H1 (cell line): ENCODE measurements around the gene SLC13A5. TPM values are rescaled to one million over a fixed set of nuclear protein-coding genes. Genes with fewer than 3 reads are reported as not detected.

Experiments used
- CTCF ChIA-PET: fragments of 300-600 bp; sonication (Branson Sonifier 250); formaldehyde crosslinking; loops from one replicate; lab custom pipeline; 2021; ENCODE audit not compliant: partially characterized antibody; lab: Charles Lee
- POLR2A ChIA-PET: fragments of 300-600 bp; sonication (Branson Sonifier 250); formaldehyde crosslinking; loops from one replicate; lab custom pipeline; 2021; ENCODE audit warnings: inconsistent platforms; ENCODE audit not compliant: partially characterized antibody; lab: Charles Lee
- DNase-seq, 2 experiments: peaks; one replicate each; pipeline versions ENCODE4 v3.0.0 to v3.0.0-alpha.2; 2010 to 2022; ENCODE audit warnings: low spot score in 2 of 2, low read depth in 1 of 2, mixed read lengths in 1 of 2
- FAIRE-seq: peaks from 2 replicates; lab custom pipeline; 2011; peaks lifted over from hg19 to GRCh38; lab: Jason Lieb, UNC
- H2AFZ ChIP-seq: 2 replicates; pipeline ENCODE4 v1.8.1; 2012; ENCODE audit warnings: low read length, inconsistent platforms
- H2AK5ac ChIP-seq: 2 replicates; pipeline ENCODE4 v1.6.1; 2013; ENCODE audit warnings: low read depth, low read length
- H2BK120ac ChIP-seq: replicated peaks from 2 replicates; pipeline ENCODE3; 2013; ENCODE audit warnings: low read depth, low read length, inconsistent platforms
- H2BK12ac ChIP-seq: 2 replicates; pipeline ENCODE4 v1.6.1; 2013; ENCODE audit warnings: low read depth, low read length
- H2BK15ac ChIP-seq: 2 replicates; pipeline ENCODE4 v1.6.1; 2013; ENCODE audit warnings: low read length
- H2BK20ac ChIP-seq: 2 replicates; pipeline ENCODE4 v1.6.1; 2013; ENCODE audit warnings: low read length
- H2BK5ac ChIP-seq: 2 replicates; pipeline ENCODE4 v1.6.1; 2013; ENCODE audit warnings: low read depth, low read length
- H3K14ac ChIP-seq: 2 replicates; pipeline ENCODE4 v1.6.1; 2013; ENCODE audit warnings: inconsistent platforms; ENCODE audit not compliant: insufficient read length
- H3K18ac ChIP-seq: 2 replicates; pipeline ENCODE4 v1.6.1; 2013; ENCODE audit warnings: low read length; ENCODE audit errors: extremely low read depth
- H3K23ac ChIP-seq: 2 replicates; pipeline ENCODE4 v1.6.1; 2013; ENCODE audit warnings: inconsistent platforms; ENCODE audit not compliant: insufficient read length
- H3K23me2 ChIP-seq: 2 replicates; pipeline ENCODE4 v1.6.1; 2013; ENCODE audit warnings: low read depth, low read length
- H3K27ac ChIP-seq: 2 replicates; pipeline ENCODE4 v1.6.1; 2011; ENCODE audit warnings: low read depth, low read length, inconsistent platforms
- H3K27me3 ChIP-seq, 4 experiments: replicated peaks in 1 of 4; 1 replicate in 1 of 4; 2 replicates in 3 of 4; pipeline versions ENCODE4 v1.6.1 to v1.8.1; 2011 to 2013; ENCODE audit warnings: low read length in 3 of 4, mild to moderate bottlenecking in 3 of 4, inconsistent platforms in 2 of 4, mixed read lengths in 2 of 4, moderate library complexity in 1 of 4; ENCODE audit not compliant: control insufficient read depth in 3 of 4, insufficient read depth in 3 of 4; ENCODE audit errors: extremely low read depth in 1 of 4
- H3K36me3 ChIP-seq, 4 experiments: 2 replicates each; pipeline versions ENCODE4 v1.6.1 to v1.8.1; 2011 to 2013; ENCODE audit warnings: mild to moderate bottlenecking in 4 of 4, low read length in 3 of 4, moderate library complexity in 2 of 4, control low read depth in 1 of 4, inconsistent platforms in 1 of 4; ENCODE audit not compliant: insufficient read depth in 4 of 4, control insufficient read depth in 2 of 4
- H3K4ac ChIP-seq: replicated peaks from 2 replicates; pipeline ENCODE3; 2013; ENCODE audit warnings: low read length, low read depth, mixed read lengths, inconsistent platforms; ENCODE audit not compliant: insufficient read length
- H3K4me1 ChIP-seq, 4 experiments: replicated peaks in 1 of 4; 1 replicate in 1 of 4; 2 replicates in 3 of 4; pipeline versions ENCODE4 v1.6.1 to v1.8.1; 2011 to 2013; ENCODE audit warnings: low read length in 3 of 4, inconsistent platforms in 2 of 4, mixed read lengths in 1 of 4; ENCODE audit not compliant: insufficient read depth in 4 of 4, control insufficient read depth in 3 of 4
- H3K4me2 ChIP-seq, 2 experiments: 2 replicates each; pipeline versions ENCODE4 v1.6.1 to v1.8.1; 2011 to 2013; ENCODE audit warnings: low read depth in 2 of 2, low read length in 2 of 2, control low read depth in 1 of 2, inconsistent platforms in 1 of 2, mild to moderate bottlenecking in 1 of 2; ENCODE audit not compliant: insufficient read depth in 1 of 2
- H3K4me3 ChIP-seq, 4 experiments: fragments of 200-600, 300-600 bp in 1 of 4; sonication (generic), shearing (Covaris generic), sonication (Bioruptor Twin) in 1 of 4; 2 replicates each; pipeline versions ENCODE4 v1.5.1 to v1.8.1; 2011 to 2016; ENCODE audit warnings: low read length in 4 of 4, low read depth in 3 of 4, control low read depth in 2 of 4, inconsistent platforms in 2 of 4, mild to moderate bottlenecking in 2 of 4, mixed read lengths in 1 of 4, moderate library complexity in 1 of 4; ENCODE audit not compliant: insufficient read depth in 2 of 4; ENCODE audit errors: extremely low read depth in 1 of 4
- H3K56ac ChIP-seq: replicated peaks from 2 replicates; pipeline ENCODE3; 2013; ENCODE audit warnings: low read depth, mild to moderate bottlenecking, mixed read lengths, low read length, inconsistent platforms; ENCODE audit not compliant: insufficient read length
- H3K79me1 ChIP-seq: 2 replicates; pipeline ENCODE4 v1.6.1; 2013; ENCODE audit warnings: low read depth, low read length, control low read depth
- H3K79me2 ChIP-seq, 2 experiments: 2 replicates each; pipeline versions ENCODE4 v1.6.1 to v1.8.1; 2012 to 2013; ENCODE audit warnings: low read length in 2 of 2, mild to moderate bottlenecking in 2 of 2, inconsistent platforms in 1 of 2; ENCODE audit not compliant: insufficient read depth in 2 of 2, control insufficient read depth in 1 of 2
- H3K9ac ChIP-seq, 4 experiments: replicated peaks in 1 of 4; 1 replicate in 1 of 4; 2 replicates in 3 of 4; pipeline versions ENCODE4 v1.6.1 to v1.8.1; 2011 to 2013; ENCODE audit warnings: low read depth in 3 of 4, low read length in 3 of 4, control low read depth in 2 of 4, mild to moderate bottlenecking in 2 of 4, moderate library complexity in 2 of 4, inconsistent platforms in 1 of 4; ENCODE audit errors: extremely low read depth in 1 of 4
- H3K9me3 ChIP-seq, 2 experiments: 2 replicates each; pipeline versions ENCODE4 v1.6.1 to v1.8.1; 2012 to 2013; ENCODE audit warnings: mild to moderate bottlenecking in 2 of 2, moderate library complexity in 2 of 2, control low read depth in 1 of 2, inconsistent platforms in 1 of 2, low read depth in 1 of 2, low read length in 1 of 2, mixed read lengths in 1 of 2; ENCODE audit not compliant: insufficient read depth in 2 of 2
- H4K20me1 ChIP-seq, 2 experiments: replicated peaks in 1 of 2; 2 replicates each; pipeline versions ENCODE3 to v1.8.1; 2011 to 2013; ENCODE audit warnings: inconsistent platforms in 2 of 2, low read length in 2 of 2, mild to moderate bottlenecking in 1 of 2; ENCODE audit not compliant: insufficient read depth in 2 of 2, control insufficient read depth in 1 of 2
- H4K5ac ChIP-seq: 2 replicates; pipeline ENCODE4 v1.6.1; 2013; ENCODE audit warnings: low read length, low read depth, mixed read lengths, inconsistent platforms; ENCODE audit not compliant: insufficient read length
- H4K8ac ChIP-seq: 2 replicates; pipeline ENCODE4 v1.8.0; 2013; ENCODE audit warnings: mild to moderate bottlenecking, moderate library complexity, low read length, inconsistent platforms; ENCODE audit not compliant: insufficient read depth; ENCODE audit errors: extremely low read depth
- H4K91ac ChIP-seq: replicated peaks from 2 replicates; pipeline ENCODE3; 2013; ENCODE audit warnings: low read length, mixed read lengths, inconsistent platforms; ENCODE audit not compliant: insufficient read length
- ATF2 ChIP-seq: IDR thresholded peaks from 2 replicates; pipeline ENCODE4 v1.6.1; 2012; ENCODE audit warnings: low read length, inconsistent platforms
- E2F6 ChIP-seq: IDR thresholded peaks from 2 replicates; pipeline ENCODE4 v1.6.1; 2012; ENCODE audit warnings: inconsistent platforms
- KDM5A ChIP-seq: fragments of 200-600 bp; IDR thresholded peaks from 2 replicates; pipeline ENCODE4 v1.7.1; 2012; ENCODE audit warnings: mild to moderate bottlenecking, low read length, inconsistent platforms, mixed read lengths
- NANOG ChIP-seq: IDR thresholded peaks from 2 replicates; pipeline ENCODE4 v1.6.1; 2011; ENCODE audit warnings: low read length, low read depth, mild to moderate bottlenecking, inconsistent platforms; ENCODE audit not compliant: insufficient read depth, poor library complexity, severe bottlenecking
- POLR2AphosphoS5 ChIP-seq: IDR thresholded peaks from 2 replicates; pipeline ENCODE4 v1.6.1; 2011; ENCODE audit warnings: low read depth, low read length
- RFX5 ChIP-seq: IDR thresholded peaks from 2 replicates; pipeline ENCODE4 v1.6.1; 2011; ENCODE audit warnings: low read depth, low read length, improper control_type of control experiment, borderline replicate concordance
- SIRT6 ChIP-seq: IDR thresholded peaks from one replicate; pipeline ENCODE4 v1.7.1; 2012; ENCODE audit warnings: low read length, inconsistent platforms
- SUZ12 ChIP-seq: fragments of 200-600 bp; sonication (generic); IDR thresholded peaks from 2 replicates; pipeline ENCODE4 v1.6.1; 2012; ENCODE audit warnings: mild to moderate bottlenecking, inconsistent platforms, low read length, moderate library complexity, mixed read lengths
- TCF12 ChIP-seq: IDR thresholded peaks from 2 replicates; pipeline ENCODE4 v1.6.1; 2011; ENCODE audit warnings: low read depth, mild to moderate bottlenecking, low read length
- ZNF274 ChIP-seq: IDR thresholded peaks from 2 replicates; pipeline ENCODE4 v1.7.0; 2012; ENCODE audit warnings: low read length, borderline replicate concordance; ENCODE audit errors: extremely low read depth
- WGBS, 2 experiments: shearing (Covaris generic) in 1 of 2; methylation state at CpG; one replicate each; pipeline versions ENCODE4 v1.1.6 to v1.1.7; 2013 to 2015; ENCODE audit warnings: low lambda C conversion rate in 2 of 2, mixed read lengths in 2 of 2, inconsistent platforms in 1 of 2, low coverage in 1 of 2, missing lambda C conversion rate in 1 of 2; ENCODE audit not compliant: insufficient replicate concordance in 2 of 2, insufficient coverage in 1 of 2, insufficient read length in 1 of 2; ENCODE audit errors: extremely low coverage in 1 of 2, missing lambda C conversion rate in 1 of 2; 5-methylcytosine and 5-hydroxymethylcytosine counted together
- polyA plus RNA-seq, 7 experiments: library from polyadenylated mRNA; depleted of rRNA in 3 of 7; stranded (reverse) in 5 of 7; unstranded in 2 of 7; fragments of >200 nt in 5 of 7; fragments of 200-250 nt in 2 of 7; gene quantifications; 1 replicate in 5 of 7; 2 replicates in 1 of 7; 4 replicates in 1 of 7; pipeline versions ENCODE4 v1.2.1 to v1.2.3, GENCODE V29; 2011 to 2013; ENCODE audit warnings: missing spikeins in 2 of 7, mixed read lengths in 2 of 7
- total RNA-seq: library from RNA; stranded (reverse); fragmentation: NEBNext Ultra II Directional; extraction: Animal tissue kit (Norgen Biotek cat#: 25700); gene quantifications from 2 replicates; pipeline ENCODE4 v1.2.1, GENCODE V29; 2021

SLC13A5 gene
- total and polyA plus RNA-seq, 2 of the 8 experiments (the other 6 are each of a cell fraction or from before 2014, with no cell fraction given), result 2.1 to 2.6 TPM

DNA sequence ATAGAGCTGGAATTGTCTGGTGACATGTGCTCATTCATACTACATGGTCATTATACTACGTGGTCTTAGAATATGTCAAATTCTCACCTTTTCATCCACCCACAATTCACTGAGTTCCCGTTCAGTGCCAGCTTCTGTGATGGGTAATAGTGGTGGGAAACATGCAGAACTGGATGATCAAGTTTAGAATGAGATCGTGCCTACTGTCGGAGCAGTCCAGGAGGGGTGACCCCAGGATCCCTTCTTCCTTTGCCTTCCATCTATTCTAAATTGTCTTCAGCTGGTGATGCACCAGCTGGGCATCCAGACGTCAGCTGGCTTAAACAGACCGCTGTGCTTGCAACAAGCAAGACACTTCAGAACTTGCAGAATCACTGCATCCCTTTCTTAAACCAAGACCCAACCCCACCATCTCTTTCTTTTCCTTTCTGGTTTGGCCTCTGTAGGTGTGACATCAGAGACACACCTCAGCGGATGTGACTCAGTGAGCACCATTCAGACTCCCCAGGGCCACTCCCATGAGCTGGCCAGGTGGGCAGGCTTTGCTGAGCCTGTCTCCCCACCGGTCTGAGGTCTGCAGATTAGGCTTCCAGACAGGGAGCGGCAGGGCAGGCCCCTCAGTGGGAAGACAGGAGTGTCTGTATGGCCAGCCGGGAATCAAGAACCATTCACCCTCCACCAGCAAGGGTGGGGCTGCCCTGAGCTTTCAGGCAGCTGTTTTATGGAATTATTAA is 43.5 kb downstream of the SLC13A5 start:
- Histone ChIP-seq H3K79me1 (no peaks in the 10 kb centered on the region), H2BK5ac (no peak overlapping the region), H3K18ac (no peak overlapping the region), H3K9ac (no peak overlapping the region), H4K20me1 (peaks cover 0 to 2% of the 10 kb centered on the region in 2 experiments), H3K14ac (no peak overlapping the region), H3K56ac (no peak overlapping the region), H2AFZ (no peak overlapping the region), H4K8ac (no peak overlapping the region), H3K27me3 (peaks cover 0 to 6% (median 4%) of the 10 kb centered on the region in 4 experiments; a peak in 2 of 7 replicates), H4K5ac (no peak overlapping the region), H3K4me1 (peaks cover 0 to 2% (median 1%) of the 10 kb centered on the region in 4 experiments; a peak in 1 of 7 replicates), H2BK12ac (no peak overlapping the region), H2BK120ac (no peak overlapping the region), H4K91ac (no peak overlapping the region), H2AK5ac (no peak overlapping the region), H2BK15ac (no peak overlapping the region), H3K23me2 (no peaks in the 10 kb centered on the region), H3K4me2 (no peak overlapping the region), H3K9me3 (no peaks in the 10 kb centered on the region), H3K4ac (no peak overlapping the region), H3K79me2 (no peaks in the 10 kb centered on the region), H3K27ac (no peak overlapping the region), H3K36me3 (no peaks in the 10 kb centered on the region), H2BK20ac (no peak overlapping the region), H3K23ac (no peak overlapping the region), H3K4me3 (no peak overlapping the region)
- no peak for DNase-seq
- FAIRE-seq, result no peak
- POLR2A ChIA-PET, result interaction anchor here (1.4 kb wide), 1 partner anchor 30 kb away, joined by 4 read pairs; a partner anchor contains a TSS
- CTCF ChIA-PET, result interaction anchor here (0.5 to 4.8 kb wide), 9 partner anchors 8 to 311 kb away, joined by 3 to 41 read pairs (median 3); partner anchors contain the start of gene SLC13A5
- WGBS, 2 experiments, result 87% methylated on average over 10 of the region's 10 CpGs; no CpG with 5 or more reads in 1 of the 2 experiments
- TF ChIP-seq KDM5A (no peak), SIRT6 (no peak), ATF2 (no peak), ZNF274 (no peak), RFX5 (no peak), SUZ12 (no peak), E2F6 (no peak), TCF12 (no peak), NANOG (no peak), POLR2AphosphoS5 (no peak)
